Thyroid gland (tissue), 4 donors: Measurements from ENCODE around the gene CREB3L2.

Experiments
- POLR2A ChIP-seq, 2 donors: fragments of 450-650 bp; IDR thresholded peaks; one replicate each; pipeline ENCODE4 v1.6.1; 2017; ENCODE audit warnings: antibody characterized with exemption in 2 of 2, mild to moderate bottlenecking in 2 of 2, moderate library complexity in 1 of 2
- TF ChIP-seq, protein P1 (sequence below), 6 experiments: fragments of 200-600 bp in 3 of 6; fragments of 450-650 bp in 3 of 6; sonication (generic) in 3 of 6; IDR thresholded peaks; one replicate each; pipeline ENCODE4 v1.5.1; 2016 to 2019; ENCODE audit warnings: antibody characterized with exemption in 6 of 6, mild to moderate bottlenecking in 2 of 6, inconsistent platforms in 1 of 6, moderate library complexity in 1 of 6

DNA sequence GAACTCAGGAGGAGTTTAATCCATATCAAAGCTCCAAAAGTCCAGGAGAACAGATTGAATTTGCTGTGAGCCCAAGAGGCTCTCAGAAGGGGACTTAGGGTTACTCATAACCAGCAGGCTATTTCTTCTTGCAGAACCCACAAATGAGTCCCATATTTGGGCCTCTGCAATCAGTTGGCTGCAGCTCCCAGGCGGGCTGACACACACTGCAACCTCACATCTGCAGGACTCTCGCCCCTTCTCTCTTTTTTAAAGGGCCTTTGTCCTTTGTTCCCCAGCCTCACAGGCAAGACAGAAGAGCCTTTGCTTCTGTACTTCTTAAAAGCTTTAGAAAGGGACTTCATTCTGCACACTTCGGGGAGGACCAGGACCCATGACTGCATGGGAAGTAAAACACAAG lies 26.7 kb downstream of the CREB3L2 start:
- TF ChIP-seq, protein P1, sequence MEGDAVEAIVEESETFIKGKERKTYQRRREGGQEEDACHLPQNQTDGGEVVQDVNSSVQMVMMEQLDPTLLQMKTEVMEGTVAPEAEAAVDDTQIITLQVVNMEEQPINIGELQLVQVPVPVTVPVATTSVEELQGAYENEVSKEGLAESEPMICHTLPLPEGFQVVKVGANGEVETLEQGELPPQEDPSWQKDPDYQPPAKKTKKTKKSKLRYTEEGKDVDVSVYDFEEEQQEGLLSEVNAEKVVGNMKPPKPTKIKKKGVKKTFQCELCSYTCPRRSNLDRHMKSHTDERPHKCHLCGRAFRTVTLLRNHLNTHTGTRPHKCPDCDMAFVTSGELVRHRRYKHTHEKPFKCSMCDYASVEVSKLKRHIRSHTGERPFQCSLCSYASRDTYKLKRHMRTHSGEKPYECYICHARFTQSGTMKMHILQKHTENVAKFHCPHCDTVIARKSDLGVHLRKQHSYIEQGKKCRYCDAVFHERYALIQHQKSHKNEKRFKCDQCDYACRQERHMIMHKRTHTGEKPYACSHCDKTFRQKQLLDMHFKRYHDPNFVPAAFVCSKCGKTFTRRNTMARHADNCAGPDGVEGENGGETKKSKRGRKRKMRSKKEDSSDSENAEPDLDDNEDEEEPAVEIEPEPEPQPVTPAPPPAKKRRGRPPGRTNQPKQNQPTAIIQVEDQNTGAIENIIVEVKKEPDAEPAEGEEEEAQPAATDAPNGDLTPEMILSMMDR (IDR thresholded peaks at IDR 0.05): no peak
- no peak for TF ChIP-seq POLR2A (IDR thresholded peaks at IDR 0.05)
